ENCODE results near the gene SLC25A3. TPM values are rescaled to one million over a fixed set of nuclear protein-coding genes. Genes with fewer than 3 reads are reported as not detected.
A peak's percentile ranks its signal among the peaks of the same experiment; 100 is the strongest.

The SLC25A3 gene
- total and polyA plus RNA-seq, 9 of the 15 experiments (the other 6 are each of a cell fraction or from before 2014, with no cell fraction given) = 264 to 766 (median 495) TPM

DNA sequence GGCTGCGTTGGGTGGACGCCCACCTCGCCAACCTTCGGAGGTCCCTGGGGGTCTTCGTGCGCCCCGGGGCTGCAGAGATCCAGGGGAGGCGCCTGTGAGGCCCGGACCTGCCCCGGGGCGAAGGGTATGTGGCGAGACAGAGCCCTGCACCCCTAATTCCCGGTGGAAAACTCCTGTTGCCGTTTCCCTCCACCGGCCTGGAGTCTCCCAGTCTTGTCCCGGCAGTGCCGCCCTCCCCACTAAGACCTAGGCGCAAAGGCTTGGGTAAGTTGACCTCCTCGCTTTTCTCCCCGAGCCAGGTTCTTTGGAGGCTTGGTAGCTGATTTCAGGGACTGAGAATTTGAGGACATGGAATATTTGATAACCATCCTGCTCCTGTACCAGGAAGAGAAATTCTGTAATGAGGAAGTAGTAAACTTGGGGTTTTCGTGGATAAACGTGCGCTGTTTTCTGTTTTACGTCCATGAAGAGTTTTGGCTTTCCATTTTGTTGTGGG lies 52.1 kb downstream of the SLC25A3 start (continued):
- TF ChIP-seq, protein P1, sequence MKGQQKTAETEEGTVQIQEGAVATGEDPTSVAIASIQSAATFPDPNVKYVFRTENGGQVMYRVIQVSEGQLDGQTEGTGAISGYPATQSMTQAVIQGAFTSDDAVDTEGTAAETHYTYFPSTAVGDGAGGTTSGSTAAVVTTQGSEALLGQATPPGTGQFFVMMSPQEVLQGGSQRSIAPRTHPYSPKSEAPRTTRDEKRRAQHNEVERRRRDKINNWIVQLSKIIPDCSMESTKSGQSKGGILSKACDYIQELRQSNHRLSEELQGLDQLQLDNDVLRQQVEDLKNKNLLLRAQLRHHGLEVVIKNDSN (CRISPR knock-in tag; IDR thresholded peaks at IDR 0.05) = no peak
- TF ChIP-seq ETS2 (tag; IDR thresholded peaks at IDR 0.05; ENCODE audit: borderline replicate concordance, poor library complexity, severe bottlenecking) (no peak), EP400 (IDR thresholded peaks at IDR 0.05) (0 out of 2 replicates have a peak, but pooled peaks have one; percentile 16), ELF2 (CRISPR knock-in tag; IDR thresholded peaks at IDR 0.05) (peak; percentile 56; the same call in 1 of the 2 replicates), ZNF121 (CRISPR knock-in tag; conservative IDR thresholded peaks at IDR 0.05) (peak; percentile 45), NCOA6 (IDR thresholded peaks at IDR 0.05) (peak; percentile 9; the same call in 1 of the 2 replicates), ELF1 (tag; IDR thresholded peaks at IDR 0.05) (peak; percentile 64; the same call in 1 of the 2 replicates), NFE2L1 (tag; IDR thresholded peaks at IDR 0.05; ENCODE audit: borderline replicate concordance, low read depth) (no peak), PHF20 (IDR thresholded peaks at IDR 0.05; ENCODE audit: partially characterized antibody) (no peak)
- TF ChIP-seq, protein P2, sequence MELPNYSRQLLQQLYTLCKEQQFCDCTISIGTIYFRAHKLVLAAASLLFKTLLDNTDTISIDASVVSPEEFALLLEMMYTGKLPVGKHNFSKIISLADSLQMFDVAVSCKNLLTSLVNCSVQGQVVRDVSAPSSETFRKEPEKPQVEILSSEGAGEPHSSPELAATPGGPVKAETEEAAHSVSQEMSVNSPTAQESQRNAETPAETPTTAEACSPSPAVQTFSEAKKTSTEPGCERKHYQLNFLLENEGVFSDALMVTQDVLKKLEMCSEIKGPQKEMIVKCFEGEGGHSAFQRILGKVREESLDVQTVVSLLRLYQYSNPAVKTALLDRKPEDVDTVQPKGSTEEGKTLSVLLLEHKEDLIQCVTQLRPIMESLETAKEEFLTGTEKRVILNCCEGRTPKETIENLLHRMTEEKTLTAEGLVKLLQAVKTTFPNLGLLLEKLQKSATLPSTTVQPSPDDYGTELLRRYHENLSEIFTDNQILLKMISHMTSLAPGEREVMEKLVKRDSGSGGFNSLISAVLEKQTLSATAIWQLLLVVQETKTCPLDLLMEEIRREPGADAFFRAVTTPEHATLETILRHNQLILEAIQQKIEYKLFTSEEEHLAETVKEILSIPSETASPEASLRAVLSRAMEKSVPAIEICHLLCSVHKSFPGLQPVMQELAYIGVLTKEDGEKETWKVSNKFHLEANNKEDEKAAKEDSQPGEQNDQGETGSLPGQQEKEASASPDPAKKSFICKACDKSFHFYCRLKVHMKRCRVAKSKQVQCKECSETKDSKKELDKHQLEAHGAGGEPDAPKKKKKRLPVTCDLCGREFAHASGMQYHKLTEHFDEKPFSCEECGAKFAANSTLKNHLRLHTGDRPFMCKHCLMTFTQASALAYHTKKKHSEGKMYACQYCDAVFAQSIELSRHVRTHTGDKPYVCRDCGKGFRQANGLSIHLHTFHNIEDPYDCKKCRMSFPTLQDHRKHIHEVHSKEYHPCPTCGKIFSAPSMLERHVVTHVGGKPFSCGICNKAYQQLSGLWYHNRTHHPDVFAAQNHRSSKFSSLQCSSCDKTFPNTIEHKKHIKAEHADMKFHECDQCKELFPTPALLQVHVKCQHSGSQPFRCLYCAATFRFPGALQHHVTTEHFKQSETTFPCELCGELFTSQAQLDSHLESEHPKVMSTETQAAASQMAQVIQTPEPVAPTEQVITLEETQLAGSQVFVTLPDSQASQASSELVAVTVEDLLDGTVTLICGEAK (IDR thresholded peaks at IDR 0.05) = peak; percentile 9; the same call in 1 of the 2 replicates
- TF ChIP-seq, protein P2 (CRISPR knock-in tag; IDR thresholded peaks at IDR 0.05) = no peak
- TF ChIP-seq, protein P3, sequence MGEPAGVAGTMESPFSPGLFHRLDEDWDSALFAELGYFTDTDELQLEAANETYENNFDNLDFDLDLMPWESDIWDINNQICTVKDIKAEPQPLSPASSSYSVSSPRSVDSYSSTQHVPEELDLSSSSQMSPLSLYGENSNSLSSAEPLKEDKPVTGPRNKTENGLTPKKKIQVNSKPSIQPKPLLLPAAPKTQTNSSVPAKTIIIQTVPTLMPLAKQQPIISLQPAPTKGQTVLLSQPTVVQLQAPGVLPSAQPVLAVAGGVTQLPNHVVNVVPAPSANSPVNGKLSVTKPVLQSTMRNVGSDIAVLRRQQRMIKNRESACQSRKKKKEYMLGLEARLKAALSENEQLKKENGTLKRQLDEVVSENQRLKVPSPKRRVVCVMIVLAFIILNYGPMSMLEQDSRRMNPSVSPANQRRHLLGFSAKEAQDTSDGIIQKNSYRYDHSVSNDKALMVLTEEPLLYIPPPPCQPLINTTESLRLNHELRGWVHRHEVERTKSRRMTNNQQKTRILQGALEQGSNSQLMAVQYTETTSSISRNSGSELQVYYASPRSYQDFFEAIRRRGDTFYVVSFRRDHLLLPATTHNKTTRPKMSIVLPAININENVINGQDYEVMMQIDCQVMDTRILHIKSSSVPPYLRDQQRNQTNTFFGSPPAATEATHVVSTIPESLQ (CRISPR knock-in tag; IDR thresholded peaks at IDR 0.05) = 0 out of 2 replicates have a peak, but pooled peaks have one; percentile 20
- TF ChIP-seq, protein P4, sequence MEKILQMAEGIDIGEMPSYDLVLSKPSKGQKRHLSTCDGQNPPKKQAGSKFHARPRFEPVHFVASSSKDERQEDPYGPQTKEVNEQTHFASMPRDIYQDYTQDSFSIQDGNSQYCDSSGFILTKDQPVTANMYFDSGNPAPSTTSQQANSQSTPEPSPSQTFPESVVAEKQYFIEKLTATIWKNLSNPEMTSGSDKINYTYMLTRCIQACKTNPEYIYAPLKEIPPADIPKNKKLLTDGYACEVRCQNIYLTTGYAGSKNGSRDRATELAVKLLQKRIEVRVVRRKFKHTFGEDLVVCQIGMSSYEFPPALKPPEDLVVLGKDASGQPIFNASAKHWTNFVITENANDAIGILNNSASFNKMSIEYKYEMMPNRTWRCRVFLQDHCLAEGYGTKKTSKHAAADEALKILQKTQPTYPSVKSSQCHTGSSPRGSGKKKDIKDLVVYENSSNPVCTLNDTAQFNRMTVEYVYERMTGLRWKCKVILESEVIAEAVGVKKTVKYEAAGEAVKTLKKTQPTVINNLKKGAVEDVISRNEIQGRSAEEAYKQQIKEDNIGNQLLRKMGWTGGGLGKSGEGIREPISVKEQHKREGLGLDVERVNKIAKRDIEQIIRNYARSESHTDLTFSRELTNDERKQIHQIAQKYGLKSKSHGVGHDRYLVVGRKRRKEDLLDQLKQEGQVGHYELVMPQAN (IDR thresholded peaks at IDR 0.05; ENCODE audit: borderline replicate concordance) = peak; percentile 47; the same call in 1 of the 2 replicates

Data from K562 (cell line).